Keratinocyte (primary cell): ENCODE data around the gene ZGPAT. TPM values are rescaled to one million over a fixed set of nuclear protein-coding genes. Genes with fewer than 3 reads are reported as not detected.

Source experiments
- DNase-seq: peaks from one replicate; pipeline ENCODE4 v3.0.0-alpha.2; 2011; ENCODE audit warnings: low read depth, missing footprints, low spot score
- FAIRE-seq: peaks from 2 replicates; lab custom pipeline; 2011; peaks lifted over from hg19 to GRCh38; lab: Jason Lieb, UNC
- H2AFZ ChIP-seq: 2 replicates; pipeline ENCODE4 v1.6.0; 2012; ENCODE audit warnings: low read length, control low read depth, inconsistent platforms; ENCODE audit not compliant: control insufficient read depth
- H3K27ac ChIP-seq: 2 replicates; pipeline ENCODE4 v1.5.1; 2011; ENCODE audit warnings: low read length; ENCODE audit not compliant: control insufficient read depth, insufficient read depth
- H3K27me3 ChIP-seq: 3 replicates; pipeline ENCODE4 v1.6.0; 2011; ENCODE audit warnings: low read length; ENCODE audit not compliant: control insufficient read depth, insufficient read depth; ENCODE audit errors: extremely low read depth
- H3K36me3 ChIP-seq, 2 experiments: 2 replicates in 1 of 2; 3 replicates in 1 of 2; pipeline ENCODE4 v1.5.1; 2011; ENCODE audit warnings: low read length in 2 of 2, mild to moderate bottlenecking in 1 of 2; ENCODE audit not compliant: control insufficient read depth in 2 of 2, insufficient read depth in 2 of 2; ENCODE audit errors: extremely low read depth in 1 of 2
- H3K4me1 ChIP-seq: 3 replicates; pipeline ENCODE4 v1.5.1; 2011; ENCODE audit warnings: low read length; ENCODE audit not compliant: control insufficient read depth, insufficient read depth; ENCODE audit errors: extremely low read depth
- H3K4me2 ChIP-seq: 3 replicates; pipeline ENCODE4 v1.6.0; 2011; ENCODE audit warnings: low read depth, low read length; ENCODE audit not compliant: control insufficient read depth, insufficient read depth; ENCODE audit errors: extremely low read depth
- H3K4me3 ChIP-seq, 3 experiments: fragments of 200-600 bp in 1 of 3; sonication (generic) in 1 of 3; 2 replicates in 2 of 3; 3 replicates in 1 of 3; pipeline ENCODE4 v1.5.1; 2011 to 2016; ENCODE audit warnings: low read length in 3 of 3, mild to moderate bottlenecking in 3 of 3, control low read depth in 2 of 3, inconsistent platforms in 1 of 3, low read depth in 1 of 3, mixed read lengths in 1 of 3, mixed run types in 1 of 3, moderate library complexity in 1 of 3; ENCODE audit not compliant: control insufficient read depth in 2 of 3, insufficient read depth in 2 of 3; ENCODE audit errors: extremely low read depth in 1 of 3
- H3K79me2 ChIP-seq: 2 replicates; pipeline ENCODE4 v1.6.0; 2012; ENCODE audit warnings: low read length; ENCODE audit not compliant: control insufficient read depth, insufficient read depth
- H3K9ac ChIP-seq: 3 replicates; pipeline ENCODE4 v1.6.0; 2011; ENCODE audit warnings: low read length; ENCODE audit not compliant: control insufficient read depth, insufficient read depth; ENCODE audit errors: extremely low read depth
- H3K9me1 ChIP-seq: 3 replicates; pipeline ENCODE4 v1.6.0; 2011; ENCODE audit warnings: low read length; ENCODE audit not compliant: control insufficient read depth, insufficient read depth; ENCODE audit errors: extremely low read depth
- H3K9me3 ChIP-seq: 2 replicates; pipeline ENCODE4 v1.5.1; 2012; ENCODE audit warnings: low read depth, low read length; ENCODE audit not compliant: control insufficient read depth
- H4K20me1 ChIP-seq: 3 replicates; pipeline ENCODE4 v1.6.0; 2011; ENCODE audit warnings: low read length; ENCODE audit not compliant: control insufficient read depth, insufficient read depth; ENCODE audit errors: extremely low read depth
- CTCF ChIP-seq, 3 experiments: IDR thresholded peaks in 1 of 3; conservative IDR thresholded peaks in 1 of 3; optimal IDR thresholded peaks in 1 of 3; 2 replicates in 2 of 3; 3 replicates in 1 of 3; pipeline versions ENCODE3 to v1.5.1; 2011; ENCODE audit warnings: low read length in 3 of 3, mild to moderate bottlenecking in 3 of 3, moderate library complexity in 2 of 3, control low read depth in 1 of 3, inconsistent platforms in 1 of 3; ENCODE audit not compliant: insufficient read depth in 2 of 3; ENCODE audit errors: extremely low read depth in 1 of 3
- EZH2 ChIP-seq: IDR thresholded peaks from one replicate; pipeline ENCODE4 v1.6.1; 2012; ENCODE audit warnings: inconsistent platforms, mild to moderate bottlenecking, low read length, moderate library complexity
- dilution Hi-C: fragments of 300-500 bp; cut with MboI; formaldehyde crosslinking; loops from one replicate; pipeline ENCODE4 v1.7.0; 2020; ENCODE audit warnings: low sequenced_read_pairs; ENCODE audit not compliant: extremely low pct_ligation_motif_present
- polyA minus RNA-seq, 3 experiments: library from RNA; depleted of rRNA, polyadenylated mRNA; stranded (reverse); fragments of >200 nt; gene quantifications; 1 replicate in 1 of 3; 2 replicates in 1 of 3; 3 replicates in 1 of 3; pipeline ENCODE4 v1.2.3, GENCODE V29; 2011
- polyA plus RNA-seq, 5 experiments: library from polyadenylated mRNA; depleted of rRNA in 3 of 5; stranded (reverse) in 3 of 5; stranded (forward) in 1 of 5; unstranded in 1 of 5; fragments of >200 nt; gene quantifications; 1 replicate in 1 of 5; 2 replicates in 3 of 5; 3 replicates in 1 of 5; pipeline versions ENCODE4 v1.2.1 to v1.2.3, GENCODE V29; 2011 to 2012; ENCODE audit warnings: missing spikeins in 2 of 5, low read depth in 1 of 5, low replicate concordance in 1 of 5

The ZGPAT gene
- polyA plus RNA-seq = 7.8 to 13.5 TPM (median 12.2 TPM) in 3 replicates
- 6.3 TPM for polyA plus RNA-seq (2011; ENCODE audit: low read depth)
- polyA plus RNA-seq (2011; cell fraction: cytosol; rRNA removed) = 3.9 and 8.9 TPM in 2 replicates
- polyA plus RNA-seq (2011; cell fraction: nucleus; rRNA removed) = 24.4 and 29.3 TPM in 2 replicates
- 9.7 and 18.1 TPM in 2 replicates for polyA plus RNA-seq (2012; ENCODE audit: low replicate concordance)
- polyA minus RNA-seq = 6.9 to 20.2 TPM (median 9.2 TPM) in 3 replicates
- 8.8 TPM for polyA minus RNA-seq (2011; cell fraction: cytosol; rRNA and poly(A)+ RNA removed)
- polyA minus RNA-seq (2011; cell fraction: nucleus; rRNA and poly(A)+ RNA removed) = 6.9 and 9.7 TPM in 2 replicates

- DNase-seq = no peak
- H4K20me1 ChIP-seq = peaks cover 4% of the 10 kb centered on the region
Observed at GRCh38 chr20:63707558-63708300, at the start of gene ZGPAT, which contains the start of gene ARFRP1. TSS of gene ZGPAT (plus strand) at chr20:63708039. CDS start at chr20:63708581, 542 bp downstream. TSS of gene ARFRP1 (minus strand) at chr20:63707976. CDS start at chr20:63707091, 885 bp downstream.

GRCh38 chr20:63658749-63659187 lies 49.1 kb upstream of the ZGPAT start:
- no peak for FAIRE-seq
- peak overlapping the region; percentile 81 to 97 (median 94) for H3K4me3 ChIP-seq
- no peak for DNase-seq
- no peak for TF ChIP-seq CTCF (optimal IDR thresholded peaks at IDR 0.05 in 1 of 3, IDR thresholded peaks at IDR 0.05 in 1 of 3, conservative IDR thresholded peaks at IDR 0.05 in 1 of 3; ENCODE audit: extremely low read depth in 1 of 3, insufficient read depth in 2 of 3, low read length in 3 of 3)
- no peak for TF ChIP-seq EZH2
- peak overlapping the region; percentile 96 for H2AFZ ChIP-seq
- peaks cover 25% of the 10 kb centered on the region for H3K79me2 ChIP-seq
- H3K36me3 ChIP-seq = peaks cover 12 to 17% of the 10 kb centered on the region in 2 experiments
- no peaks in the 10 kb centered on the region for H3K9me3 ChIP-seq
- H3K4me2 ChIP-seq = peak overlapping the region; percentile 80
- H4K20me1 ChIP-seq = no peaks in the 10 kb centered on the region
- H3K9ac ChIP-seq = peak overlapping the region; percentile 83
- H3K4me1 ChIP-seq = peaks cover 14% of the 10 kb centered on the region
- H3K27me3 ChIP-seq = no peaks in the 10 kb centered on the region
- peak overlapping the region; percentile 55 for H3K27ac ChIP-seq
- dilution Hi-C loops = no loop called here
- no peaks in the 10 kb centered on the region for H3K9me1 ChIP-seq

More at GRCh38 chr20:63707558-63708300, at the start of gene ZGPAT, which contains the start of gene ARFRP1:
- Histone ChIP-seq H3K27ac (peak within 1 kb of the TSS; percentile 54), H3K9me1 (no peaks in the 10 kb centered on the region), H3K4me1 (peaks cover 21% of the 10 kb centered on the region), H3K4me3 (peak within 1 kb of the TSS; percentile 77 to 81 (median 79)), H3K27me3 (no peaks in the 10 kb centered on the region), H3K4me2 (peak within 1 kb of the TSS; percentile 80), H2AFZ (peak within 1 kb of the TSS; percentile 49), H3K36me3 (peaks cover 25 to 32% of the 10 kb centered on the region in 2 experiments), H3K9ac (peak within 1 kb of the TSS; percentile 85), H3K79me2 (peaks cover 69% of the 10 kb centered on the region), H3K9me3 (no peaks in the 10 kb centered on the region)
- no peak for FAIRE-seq
- TF ChIP-seq EZH2 (no peak), CTCF (optimal IDR thresholded peaks at IDR 0.05 in 1 of 3, IDR thresholded peaks at IDR 0.05 in 1 of 3, conservative IDR thresholded peaks at IDR 0.05 in 1 of 3; ENCODE audit: extremely low read depth in 1 of 3, insufficient read depth in 2 of 3, low read length in 3 of 3) (no peak)
- dilution Hi-C loops = no loop called here
